ENCODE measurements around the gene EIF2A. TPM values are rescaled to one million over a fixed set of nuclear protein-coding genes. Genes with fewer than 3 reads are reported as not detected.

Gene EIF2A
- polyA plus RNA-seq, 1 of the 3 experiments (the other 2 are of a cell fraction) = 67.0 TPM

GRCh38 chr3:150582620-150583019, 36.0 kb downstream of the EIF2A start:
- peaks cover 8% of the 10 kb centered on the region; the same call in 1 of the 2 replicates for H3K79me2 ChIP-seq (ENCODE audit: insufficient read depth)
- H3K9me2 ChIP-seq = no peaks in the 10 kb centered on the region
- WGBS (ENCODE audit: low lambda C conversion rate) = 98% methylated on average over 2 of the region's 2 CpGs
- H2AFZ ChIP-seq (ENCODE audit: low read depth) = no peak overlapping the region
- H3K9ac ChIP-seq = no peak overlapping the region
- peaks cover 63 to 76% of the 10 kb centered on the region in 2 experiments for H3K36me3 ChIP-seq (replicated peaks in 1 of 2; ENCODE audit: control insufficient read depth in 1 of 2, insufficient read depth in 2 of 2, low read length in 1 of 2)
- no peaks in the 10 kb centered on the region for H4K20me1 ChIP-seq (ENCODE audit: insufficient read depth)
- TF ChIP-seq MEF2A (IDR thresholded peaks at IDR 0.05; ENCODE audit: borderline replicate concordance, low read depth) (no peak), RCOR1 (IDR thresholded peaks at IDR 0.05; ENCODE audit: low read length) (no peak), YY1 (IDR thresholded peaks at IDR 0.05; ENCODE audit: low read depth) (no peak), POLR2AphosphoS5 (IDR thresholded peaks at IDR 0.05; ENCODE audit: low read depth, low read length) (no peak), GABPA (IDR thresholded peaks at IDR 0.05; ENCODE audit: low read depth) (no peak), ZBTB33 (IDR thresholded peaks at IDR 0.05; ENCODE audit: borderline replicate concordance, low read depth) (no peak), TAF1 (IDR thresholded peaks at IDR 0.05; ENCODE audit: borderline replicate concordance, low read depth, low read length) (no peak), USF2 (IDR thresholded peaks at IDR 0.05; ENCODE audit: borderline replicate concordance, low read depth, low read length) (no peak), RFX5 (IDR thresholded peaks at IDR 0.05; ENCODE audit: low read length) (no peak), REST (IDR thresholded peaks at IDR 0.05; ENCODE audit: low read depth, low read length) (no peak), NRF1 (IDR thresholded peaks at IDR 0.05; ENCODE audit: low read depth, low read length) (no peak), PBX3 (IDR thresholded peaks at IDR 0.05) (no peak), TCF12 (IDR thresholded peaks at IDR 0.05) (no peak), FOXJ3 (CRISPR knock-in tag; IDR thresholded peaks at IDR 0.05) (no peak), SIN3A (IDR thresholded peaks at IDR 0.05; ENCODE audit: borderline replicate concordance, low read depth, low read length) (no peak), CHD2 (IDR thresholded peaks at IDR 0.05; ENCODE audit: low read length, partially characterized antibody) (no peak)
- TF ChIP-seq, protein P1, sequence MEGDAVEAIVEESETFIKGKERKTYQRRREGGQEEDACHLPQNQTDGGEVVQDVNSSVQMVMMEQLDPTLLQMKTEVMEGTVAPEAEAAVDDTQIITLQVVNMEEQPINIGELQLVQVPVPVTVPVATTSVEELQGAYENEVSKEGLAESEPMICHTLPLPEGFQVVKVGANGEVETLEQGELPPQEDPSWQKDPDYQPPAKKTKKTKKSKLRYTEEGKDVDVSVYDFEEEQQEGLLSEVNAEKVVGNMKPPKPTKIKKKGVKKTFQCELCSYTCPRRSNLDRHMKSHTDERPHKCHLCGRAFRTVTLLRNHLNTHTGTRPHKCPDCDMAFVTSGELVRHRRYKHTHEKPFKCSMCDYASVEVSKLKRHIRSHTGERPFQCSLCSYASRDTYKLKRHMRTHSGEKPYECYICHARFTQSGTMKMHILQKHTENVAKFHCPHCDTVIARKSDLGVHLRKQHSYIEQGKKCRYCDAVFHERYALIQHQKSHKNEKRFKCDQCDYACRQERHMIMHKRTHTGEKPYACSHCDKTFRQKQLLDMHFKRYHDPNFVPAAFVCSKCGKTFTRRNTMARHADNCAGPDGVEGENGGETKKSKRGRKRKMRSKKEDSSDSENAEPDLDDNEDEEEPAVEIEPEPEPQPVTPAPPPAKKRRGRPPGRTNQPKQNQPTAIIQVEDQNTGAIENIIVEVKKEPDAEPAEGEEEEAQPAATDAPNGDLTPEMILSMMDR (IDR thresholded peaks at IDR 0.05) = no peak
- TF ChIP-seq, protein P2, sequence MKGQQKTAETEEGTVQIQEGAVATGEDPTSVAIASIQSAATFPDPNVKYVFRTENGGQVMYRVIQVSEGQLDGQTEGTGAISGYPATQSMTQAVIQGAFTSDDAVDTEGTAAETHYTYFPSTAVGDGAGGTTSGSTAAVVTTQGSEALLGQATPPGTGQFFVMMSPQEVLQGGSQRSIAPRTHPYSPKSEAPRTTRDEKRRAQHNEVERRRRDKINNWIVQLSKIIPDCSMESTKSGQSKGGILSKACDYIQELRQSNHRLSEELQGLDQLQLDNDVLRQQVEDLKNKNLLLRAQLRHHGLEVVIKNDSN (IDR thresholded peaks at IDR 0.05; ENCODE audit: borderline replicate concordance, low read depth) = no peak
- no peak overlapping the region for H3K27ac ChIP-seq (ENCODE audit: low read depth in 2 of 2, low read length in 1 of 2)
- no peak overlapping the region for H3K4me2 ChIP-seq
- H3K9me3 ChIP-seq = no peaks in the 10 kb centered on the region
- CTCF ChIA-PET = no interaction called here
- no peak for DNase-seq
- H3K4me1 ChIP-seq (ENCODE audit: control insufficient read depth in 1 of 2, insufficient read depth in 2 of 2, low read depth in 1 of 2, low read length in 1 of 2) = no peaks in the 10 kb centered on the region
- peaks cover 29% of the 10 kb centered on the region for H3F3A ChIP-seq (replicated peaks; ENCODE audit: insufficient read depth)
- no peak overlapping the region for H3K4me3 ChIP-seq (ENCODE audit: low read depth in 2 of 2, low read length in 1 of 2)
- no peaks in the 10 kb centered on the region for H3K27me3 ChIP-seq (ENCODE audit: insufficient read depth)
- POLR2A ChIA-PET = no interaction called here

Data from SK-N-SH (cell line).